ENCODE measurements around the gene SLC25A46. TPM values are rescaled to one million over a fixed set of nuclear protein-coding genes. Genes with fewer than 3 reads are reported as not detected.
"Not testable (repeated sequence)": the region's sequence is repeated elsewhere in the genome, so short reads cannot be mapped to it uniquely, and the experiment has no call there.

SLC25A46 gene
- total RNA-seq, 1 experiment from 2014 or later = 60.8 TPM

GRCh38 chr5:110754181-110754580 lies 15.4 kb downstream of the SLC25A46 start:
- DNase-seq (ENCODE audit: low read depth) = no peak

GRCh38 chr5:110757118-110757729 lies 18.4 kb downstream of the SLC25A46 start:
- DNase-seq (ENCODE audit: low read depth) = peak; percentile 38

GRCh38 chr5:110760158-110760557 lies 21.4 kb downstream of the SLC25A46 start:
- DNase-seq (ENCODE audit: low read depth) = no peak

- DNase-seq (ENCODE audit: low read depth) = no peak
Measured at GRCh38 chr5:110768138-110768860, 29.5 kb downstream of the SLC25A46 start.

- DNase-seq (ENCODE audit: low read depth) = no peak
Measured at GRCh38 chr5:110769000-110769681, 30.3 kb downstream of the SLC25A46 start.

- no peak for DNase-seq (ENCODE audit: low read depth)
Measured at GRCh38 chr5:110770286-110770685, 31.5 kb downstream of the SLC25A46 start.

GRCh38 chr5:110784901-110785300 lies 46.1 kb downstream of the SLC25A46 start:
- DNase-seq (ENCODE audit: low read depth) = no peak

GRCh38 chr5:110785356-110785755 lies 46.5 kb downstream of the SLC25A46 start:
- DNase-seq (ENCODE audit: low read depth) = peak; percentile 29

- DNase-seq (ENCODE audit: low read depth) = not testable (repeated sequence)
Measured at GRCh38 chr5:110788006-110788405, 49.2 kb downstream of the SLC25A46 start.

- DNase-seq (ENCODE audit: low read depth) = peak; percentile 22
Measured at GRCh38 chr5:110790673-110791072, 51.9 kb downstream of the SLC25A46 start.

GRCh38 chr5:110802998-110803397 lies 64.2 kb downstream of the SLC25A46 start:
- no peak for DNase-seq (ENCODE audit: low read depth)

- DNase-seq (ENCODE audit: low read depth) = no peak
Measured at GRCh38 chr5:110803467-110804326, 64.9 kb downstream of the SLC25A46 start.

GRCh38 chr5:110807169-110807568 lies 68.4 kb downstream of the SLC25A46 start:
- DNase-seq (ENCODE audit: low read depth) = no peak

GRCh38 chr5:110809006-110809405 lies 70.2 kb downstream of the SLC25A46 start:
- DNase-seq (ENCODE audit: low read depth) = no peak

Other genes with a start within 250 kb of the SLC25A46 start
- 0.24 and 0.29 TPM in 2 replicates for gene TMEM232, start 12.3 kb upstream of the SLC25A46 start, total RNA-seq (2014; rRNA removed; shearing (Covaris generic))